ENCODE measurements around the gene AKIRIN1.
"Not testable (repeated sequence)": the region's sequence is repeated elsewhere in the genome, so short reads cannot be mapped to it uniquely, and the experiment has no call there.

AKIRIN1 gene

GRCh38 chr1:39017266-39017665, 26.2 kb downstream of the AKIRIN1 start:
- H3K4me3 ChIP-seq (ENCODE audit: low read depth, low read length) = no peak overlapping the region
- no peak for TF ChIP-seq CTCF (IDR thresholded peaks at IDR 0.05; ENCODE audit: low read depth, low read length)

GRCh38 chr1:39020494-39020893, 29.4 kb downstream of the AKIRIN1 start:
- H3K4me3 ChIP-seq (ENCODE audit: low read depth, low read length) = not testable (repeated sequence)

GRCh38 chr1:39021426-39021825, 30.4 kb downstream of the AKIRIN1 start:
- no peak for TF ChIP-seq CTCF (IDR thresholded peaks at IDR 0.05; ENCODE audit: low read depth, low read length)

GRCh38 chr1:39023140-39023539, 32.1 kb downstream of the AKIRIN1 start:
- no peak overlapping the region for H3K4me3 ChIP-seq (ENCODE audit: low read depth, low read length)
- TF ChIP-seq CTCF (IDR thresholded peaks at IDR 0.05; ENCODE audit: low read depth, low read length) = no peak

More at GRCh38 chr1:39021426-39021825, 30.4 kb downstream of the AKIRIN1 start:
- H3K4me3 ChIP-seq (ENCODE audit: low read depth, low read length) = no peak overlapping the region

DNA sequence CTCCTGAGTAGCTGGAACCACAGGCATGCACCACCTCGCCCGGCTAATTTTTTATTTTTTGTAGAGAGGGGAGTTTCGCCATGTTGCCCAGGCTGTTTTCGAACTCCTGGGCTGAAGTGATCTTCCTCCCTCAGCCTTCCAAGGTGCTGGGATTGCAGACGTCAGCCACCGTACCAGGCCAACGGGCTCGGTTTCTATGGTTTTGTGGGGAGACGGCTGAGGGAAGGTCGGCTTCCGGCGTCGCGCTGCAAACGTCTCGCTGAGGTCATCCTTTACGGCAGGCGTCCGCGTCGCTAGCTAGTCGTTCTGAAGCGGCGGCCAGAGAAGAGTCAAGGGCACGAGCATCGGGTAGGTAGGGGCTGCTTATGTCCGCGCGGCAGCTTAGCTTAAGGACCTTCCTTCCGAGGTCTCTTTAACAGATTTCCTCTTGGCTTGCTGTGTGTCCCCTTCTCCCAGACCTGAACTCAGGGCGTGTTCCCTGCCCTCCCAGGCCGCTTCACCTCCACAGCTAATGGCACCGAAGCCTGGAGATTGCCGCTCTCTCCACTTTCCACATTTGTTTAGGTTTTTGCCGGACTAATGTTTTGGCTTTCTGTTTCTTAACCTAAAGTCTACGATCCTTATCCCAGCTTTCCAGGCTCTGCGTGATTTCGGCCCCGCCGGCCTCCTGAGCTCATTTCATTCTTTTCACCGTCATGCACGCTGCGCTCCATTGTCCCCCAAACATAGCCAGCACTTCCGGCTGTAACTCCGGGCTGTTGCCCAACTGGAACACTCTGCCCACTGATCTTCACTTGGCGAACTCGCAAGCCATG, 35.2 kb downstream of the AKIRIN1 start, which contains the start of gene NDUFS5:
NDUFS5 (plus strand) TSS at position 300 of the 815 bp plus-strand sequence. CDS start 2,375 bp downstream, outside the sequence.
- TF ChIP-seq CTCF (IDR thresholded peaks at IDR 0.05; ENCODE audit: low read depth, low read length) = no peak
- peak within 1 kb of the TSS; percentile 88 for H3K4me3 ChIP-seq (ENCODE audit: low read depth, low read length)

DNA sequence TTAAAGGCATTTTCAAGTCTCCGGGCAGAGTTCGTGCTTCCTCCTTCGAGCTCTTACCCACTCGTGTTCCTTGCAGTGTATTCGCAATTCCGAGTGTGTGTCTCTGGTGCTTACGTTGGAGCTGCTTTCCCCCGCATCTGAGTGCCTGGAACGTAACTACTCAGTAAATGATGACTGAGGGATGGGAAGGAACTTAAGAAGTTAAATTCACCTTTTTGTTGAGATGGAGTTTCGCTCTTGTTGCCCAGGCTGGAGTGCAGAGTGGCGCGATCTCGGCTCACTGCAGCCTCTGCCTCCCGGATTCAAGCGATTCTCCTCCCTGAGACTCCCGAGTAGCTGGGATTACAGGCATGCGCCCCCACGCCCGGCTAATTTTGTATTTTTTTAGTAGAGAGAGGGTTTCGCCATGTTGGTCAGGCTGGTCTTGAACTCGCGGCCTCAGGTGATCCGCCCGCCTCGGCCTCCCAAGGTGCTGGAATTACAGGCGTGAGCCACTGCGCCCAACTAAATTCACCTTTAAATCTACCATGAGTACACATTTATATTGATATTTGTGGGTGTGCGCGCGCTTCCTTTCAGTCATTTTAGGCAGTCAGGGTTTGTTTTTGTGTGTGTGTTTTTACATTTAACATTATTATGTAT, 35.9 kb downstream of the AKIRIN1 start:
- H3K4me3 ChIP-seq (ENCODE audit: low read depth, low read length) = peak overlapping the region; percentile 88
- no peak for TF ChIP-seq CTCF (IDR thresholded peaks at IDR 0.05; ENCODE audit: low read depth, low read length)

DNA sequence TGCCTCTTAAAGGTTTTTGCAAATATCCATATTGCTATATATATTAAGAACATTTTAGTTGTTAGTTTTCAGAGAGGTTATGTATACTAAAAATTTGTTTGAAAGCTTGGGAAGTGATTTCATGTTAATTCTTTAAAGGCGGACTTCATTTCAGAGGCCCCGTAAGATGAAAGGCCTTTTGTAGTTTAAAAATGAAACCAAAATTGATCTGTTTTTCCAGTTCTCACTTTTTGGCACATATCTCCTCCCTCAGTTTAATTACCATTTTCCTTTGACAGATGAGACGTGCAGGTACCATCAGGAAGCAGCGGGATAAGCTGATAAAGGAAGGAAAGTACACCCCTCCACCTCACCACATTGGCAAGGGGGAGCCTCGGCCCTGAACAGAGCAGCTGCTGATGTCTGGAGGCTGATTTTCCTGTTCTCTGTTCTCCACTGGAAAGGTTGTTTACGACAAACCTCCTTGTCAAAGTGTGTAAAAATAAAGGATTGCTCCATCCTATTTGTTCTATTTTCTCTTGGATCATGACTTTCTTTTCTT, 43.1 kb downstream of the AKIRIN1 start:
- TF ChIP-seq CTCF (IDR thresholded peaks at IDR 0.05; ENCODE audit: low read depth, low read length) = no peak
- no peak overlapping the region for H3K4me3 ChIP-seq (ENCODE audit: low read depth, low read length)

Data from WI38 (cell line).